ENCODE results near the gene KSR2. TPM values are rescaled to one million over a fixed set of nuclear protein-coding genes. Genes with fewer than 3 reads are reported as not detected.

The KSR2 gene
- total RNA-seq, 4 donors from 2014 or later: under 0.01 to 0.06 (median 0.03) TPM

DNA sequence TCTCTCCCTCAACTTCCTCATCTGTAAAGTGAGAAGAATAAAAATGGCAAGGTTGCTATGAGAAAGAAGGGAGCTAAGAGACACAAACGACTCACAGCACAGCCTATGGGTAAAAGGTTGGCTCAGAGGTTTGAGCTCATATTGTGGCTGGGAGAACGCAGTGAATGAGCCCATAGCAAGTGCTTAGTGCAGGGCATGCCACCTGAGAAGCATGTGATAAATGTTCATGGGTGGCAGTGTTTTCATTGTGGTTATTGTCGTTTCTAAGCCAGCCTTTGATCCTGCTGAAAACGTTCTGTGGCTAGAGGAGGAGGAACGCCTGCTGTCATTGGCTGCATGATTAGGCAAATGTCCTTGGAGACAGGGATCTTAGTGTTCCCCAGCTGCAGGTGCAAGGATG lies 150.4 kb downstream of the KSR2 start:
- DNase-seq (ENCODE audit: extremely low spot score): no peak
- Histone ChIP-seq H3K4me3 (no peak overlapping the region), H3K36me3 (no peaks in the 10 kb centered on the region), H3K27ac (replicated peaks in 1 of 4) (no peak overlapping the region), H3K27me3 (peaks cover 0 to 32% (median 0%) of the 10 kb centered on the region in 4 donors), H3K4me1 (no peaks in the 10 kb centered on the region), H3K9me3 (peaks cover 0 to 12% (median 3%) of the 10 kb centered on the region in 4 donors)
- TF ChIP-seq EP300 (IDR thresholded peaks at IDR 0.05) (no peak), POLR2AphosphoS5 (IDR thresholded peaks at IDR 0.05) (no peak), POLR2A (IDR thresholded peaks at IDR 0.05; ENCODE audit: low read depth) (no peak)
- TF ChIP-seq, protein P1, sequence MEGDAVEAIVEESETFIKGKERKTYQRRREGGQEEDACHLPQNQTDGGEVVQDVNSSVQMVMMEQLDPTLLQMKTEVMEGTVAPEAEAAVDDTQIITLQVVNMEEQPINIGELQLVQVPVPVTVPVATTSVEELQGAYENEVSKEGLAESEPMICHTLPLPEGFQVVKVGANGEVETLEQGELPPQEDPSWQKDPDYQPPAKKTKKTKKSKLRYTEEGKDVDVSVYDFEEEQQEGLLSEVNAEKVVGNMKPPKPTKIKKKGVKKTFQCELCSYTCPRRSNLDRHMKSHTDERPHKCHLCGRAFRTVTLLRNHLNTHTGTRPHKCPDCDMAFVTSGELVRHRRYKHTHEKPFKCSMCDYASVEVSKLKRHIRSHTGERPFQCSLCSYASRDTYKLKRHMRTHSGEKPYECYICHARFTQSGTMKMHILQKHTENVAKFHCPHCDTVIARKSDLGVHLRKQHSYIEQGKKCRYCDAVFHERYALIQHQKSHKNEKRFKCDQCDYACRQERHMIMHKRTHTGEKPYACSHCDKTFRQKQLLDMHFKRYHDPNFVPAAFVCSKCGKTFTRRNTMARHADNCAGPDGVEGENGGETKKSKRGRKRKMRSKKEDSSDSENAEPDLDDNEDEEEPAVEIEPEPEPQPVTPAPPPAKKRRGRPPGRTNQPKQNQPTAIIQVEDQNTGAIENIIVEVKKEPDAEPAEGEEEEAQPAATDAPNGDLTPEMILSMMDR (IDR thresholded peaks at IDR 0.05): no peak
- WGBS: 40% methylated on average over 5 of the region's 5 CpGs
- intact Hi-C loops (cut with DNase I): no loop called here

DNA sequence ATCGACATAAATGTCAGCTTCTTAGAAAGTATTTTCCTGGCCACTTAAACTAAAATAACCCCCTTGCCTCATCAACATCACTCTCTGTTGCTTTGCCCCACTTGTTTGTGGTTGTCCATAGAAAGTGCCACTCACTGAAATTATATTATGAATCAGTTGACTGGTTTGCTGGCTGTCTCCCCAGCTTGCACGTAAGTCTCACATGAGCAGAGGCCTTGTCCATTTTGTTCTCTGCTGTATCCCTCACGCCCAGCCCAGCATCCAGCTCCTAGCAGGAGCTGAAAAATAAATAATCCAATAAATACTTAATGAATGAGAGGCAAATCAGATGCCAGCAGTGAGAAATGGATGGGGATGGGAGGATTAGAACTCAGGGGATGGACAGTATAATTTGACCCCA lies 159.3 kb downstream of the KSR2 start:
- DNase-seq (ENCODE audit: extremely low spot score): no peak
- Histone ChIP-seq H3K9me3 (peaks cover 0 to 2% (median 0%) of the 10 kb centered on the region in 4 donors), H3K4me1 (no peaks in the 10 kb centered on the region), H3K27me3 (peaks cover 0 to 41% (median 0%) of the 10 kb centered on the region in 4 donors), H3K4me3 (no peak overlapping the region), H3K36me3 (no peaks in the 10 kb centered on the region), H3K27ac (replicated peaks in 1 of 4) (no peak overlapping the region)
- TF ChIP-seq POLR2A (IDR thresholded peaks at IDR 0.05; ENCODE audit: low read depth) (no peak), EP300 (IDR thresholded peaks at IDR 0.05) (no peak), POLR2AphosphoS5 (IDR thresholded peaks at IDR 0.05) (no peak)
- TF ChIP-seq, protein P1 (IDR thresholded peaks at IDR 0.05): no peak
- 77% methylated on average over 3 of the region's 3 CpGs for WGBS
- intact Hi-C loops (cut with DNase I): no loop called here

DNA sequence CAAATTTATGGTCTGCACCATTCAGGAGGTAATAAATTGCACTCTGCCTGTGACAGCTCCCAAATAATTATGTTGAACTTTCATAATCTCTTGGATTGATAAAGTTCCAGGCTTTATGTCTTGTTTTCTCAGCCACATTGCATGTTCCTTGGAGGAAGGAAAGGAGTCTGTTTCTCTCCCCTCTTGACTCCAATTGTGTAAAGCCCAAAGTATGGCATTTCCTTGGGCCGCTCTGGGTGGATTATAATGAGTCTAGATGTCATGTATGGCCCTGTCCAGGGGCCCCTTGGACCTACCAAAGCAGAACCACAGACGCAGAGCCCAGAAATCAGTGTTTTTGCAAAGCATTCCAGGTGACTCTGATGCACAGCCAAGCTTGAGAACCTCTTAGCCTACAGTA lies 160.8 kb downstream of the KSR2 start:
- no peak for DNase-seq (ENCODE audit: extremely low spot score)
- Histone ChIP-seq H3K27ac (replicated peaks in 1 of 4) (no peak overlapping the region), H3K4me3 (no peak overlapping the region), H3K36me3 (no peaks in the 10 kb centered on the region), H3K4me1 (no peaks in the 10 kb centered on the region), H3K9me3 (no peaks in the 10 kb centered on the region), H3K27me3 (peaks cover 0 to 46% (median 0%) of the 10 kb centered on the region in 4 donors)
- WGBS: 64% methylated on average over 2 of the region's 2 CpGs
- TF ChIP-seq EP300 (IDR thresholded peaks at IDR 0.05) (no peak), POLR2A (IDR thresholded peaks at IDR 0.05; ENCODE audit: low read depth) (no peak), POLR2AphosphoS5 (IDR thresholded peaks at IDR 0.05) (no peak)
- TF ChIP-seq, protein P1 (IDR thresholded peaks at IDR 0.05): no peak
- intact Hi-C loops (cut with DNase I): no loop called here

DNA sequence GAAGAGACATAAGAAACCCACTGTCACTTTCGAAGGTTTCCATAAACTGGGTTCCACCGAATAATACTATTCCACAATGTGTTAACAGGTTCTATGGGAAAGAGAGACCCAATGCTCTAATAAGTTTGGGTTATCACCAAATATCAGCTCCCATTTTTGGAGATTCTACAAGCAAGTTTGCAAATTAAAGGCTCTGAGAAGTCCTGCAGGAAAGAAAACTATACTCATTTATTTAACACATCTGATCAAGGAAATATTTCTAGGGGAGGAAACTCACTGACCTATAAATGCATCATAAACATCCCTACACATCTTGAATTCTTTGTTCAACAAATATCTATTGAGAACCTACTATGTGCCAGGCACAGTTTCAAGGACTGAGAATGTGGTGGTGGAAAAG lies 161.4 kb downstream of the KSR2 start:
- Histone ChIP-seq H3K4me3 (no peak overlapping the region), H3K9me3 (no peaks in the 10 kb centered on the region), H3K4me1 (no peaks in the 10 kb centered on the region), H3K36me3 (no peaks in the 10 kb centered on the region), H3K27me3 (peaks cover 0 to 52% (median 0%) of the 10 kb centered on the region in 4 donors), H3K27ac (replicated peaks in 1 of 4) (no peak overlapping the region)
- DNase-seq (ENCODE audit: extremely low spot score): no peak
- WGBS: 100% methylated on average over 2 of the region's 2 CpGs
- no peak for TF ChIP-seq POLR2AphosphoS5 (IDR thresholded peaks at IDR 0.05)
- no peak for TF ChIP-seq EP300 (IDR thresholded peaks at IDR 0.05)
- no peak for TF ChIP-seq POLR2A (IDR thresholded peaks at IDR 0.05; ENCODE audit: low read depth)
- TF ChIP-seq, protein P1 (IDR thresholded peaks at IDR 0.05): no peak
- intact Hi-C loops (cut with DNase I): no loop called here

DNA sequence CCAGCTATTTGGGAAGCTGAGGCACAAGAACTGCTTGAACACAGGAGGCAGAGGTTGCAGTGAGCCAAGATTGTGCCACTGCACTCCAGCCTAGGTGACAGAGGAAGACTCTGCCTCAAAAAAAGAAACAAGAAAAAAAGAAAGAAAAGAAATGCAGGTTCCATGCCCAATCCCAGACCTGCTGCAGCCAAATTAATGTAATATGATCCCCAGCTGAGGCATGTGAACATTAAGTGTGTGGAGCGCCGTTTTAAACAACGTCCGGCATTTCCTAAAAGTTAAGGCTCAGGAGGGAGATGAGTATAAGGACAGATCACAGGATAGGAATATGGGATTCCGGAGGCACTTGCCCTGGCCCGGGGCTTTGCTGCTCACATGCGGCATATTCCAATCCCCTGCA lies 162.9 kb downstream of the KSR2 start:
- TF ChIP-seq, protein P1 (IDR thresholded peaks at IDR 0.05): no peak
- no peak for TF ChIP-seq POLR2A (IDR thresholded peaks at IDR 0.05; ENCODE audit: low read depth)
- TF ChIP-seq EP300 (IDR thresholded peaks at IDR 0.05): no peak
- intact Hi-C loops (cut with DNase I): no loop called here
- Histone ChIP-seq H3K27ac (replicated peaks in 1 of 4) (no peak overlapping the region), H3K4me3 (no peak overlapping the region), H3K9me3 (no peaks in the 10 kb centered on the region), H3K36me3 (no peaks in the 10 kb centered on the region), H3K4me1 (no peaks in the 10 kb centered on the region), H3K27me3 (peaks cover 0 to 55% (median 0%) of the 10 kb centered on the region in 4 donors)
- DNase-seq (ENCODE audit: extremely low spot score): no peak
- 51% methylated on average over 7 of the region's 7 CpGs for WGBS
